ENCODE results near the gene MT3.

Gene MT3

GRCh38 chr16:56606071-56606475 lies 16.7 kb downstream of the MT3 start:
- DNase-seq (ENCODE audit: low read depth), result no peak
- H3K9ac ChIP-seq (ENCODE audit: low read length), result peak overlapping the region; percentile 71
- no peak overlapping the region for H3K4me3 ChIP-seq (ENCODE audit: low read length)
- H3K9me3 ChIP-seq (ENCODE audit: control insufficient read depth, low read length), result no peaks in the 10 kb centered on the region
- H3K27me3 ChIP-seq (replicated peaks; ENCODE audit: control insufficient read depth, insufficient read depth, low read length), result no peaks in the 10 kb centered on the region
- H3K4me1 ChIP-seq (ENCODE audit: control insufficient read depth, insufficient read depth, low read length), result peaks cover 47% of the 10 kb centered on the region
- no peaks in the 10 kb centered on the region for H3K36me3 ChIP-seq (ENCODE audit: control insufficient read depth, insufficient read depth, low read length, severe bottlenecking)

- Histone ChIP-seq H3K4me1 (ENCODE audit: control insufficient read depth, insufficient read depth, low read length) (peaks cover 52% of the 10 kb centered on the region), H3K9me3 (ENCODE audit: control insufficient read depth, low read length) (no peaks in the 10 kb centered on the region), H3K9ac (ENCODE audit: low read length) (peak overlapping the region; percentile 72), H3K27me3 (replicated peaks; ENCODE audit: control insufficient read depth, insufficient read depth, low read length) (no peaks in the 10 kb centered on the region), H3K4me3 (ENCODE audit: low read length) (peak overlapping the region; percentile 51), H3K36me3 (ENCODE audit: control insufficient read depth, insufficient read depth, low read length, severe bottlenecking) (no peaks in the 10 kb centered on the region)
- DNase-seq (ENCODE audit: low read depth), result peak; percentile 92
These were observed 17.3 kb downstream of the MT3 start for GRCh38 chr16:56606476-56607108.

GRCh38 chr16:56607109-56607618 lies 17.8 kb downstream of the MT3 start:
- H3K4me1 ChIP-seq (ENCODE audit: control insufficient read depth, insufficient read depth, low read length), result peaks cover 55% of the 10 kb centered on the region
- H3K9me3 ChIP-seq (ENCODE audit: control insufficient read depth, low read length), result no peaks in the 10 kb centered on the region
- H3K36me3 ChIP-seq (ENCODE audit: control insufficient read depth, insufficient read depth, low read length, severe bottlenecking), result no peaks in the 10 kb centered on the region
- peak overlapping the region; percentile 92 for H3K4me3 ChIP-seq (ENCODE audit: low read length)
- H3K9ac ChIP-seq (ENCODE audit: low read length), result peak overlapping the region; percentile 88
- peak; percentile 94 for DNase-seq (ENCODE audit: low read depth)
- no peaks in the 10 kb centered on the region for H3K27me3 ChIP-seq (replicated peaks; ENCODE audit: control insufficient read depth, insufficient read depth, low read length)

GRCh38 chr16:56607675-56608042 lies 18.3 kb downstream of the MT3 start:
- Histone ChIP-seq H3K27me3 (replicated peaks; ENCODE audit: control insufficient read depth, insufficient read depth, low read length) (no peaks in the 10 kb centered on the region), H3K4me1 (ENCODE audit: control insufficient read depth, insufficient read depth, low read length) (peaks cover 57% of the 10 kb centered on the region), H3K9ac (ENCODE audit: low read length) (peak overlapping the region; percentile 88), H3K9me3 (ENCODE audit: control insufficient read depth, low read length) (no peaks in the 10 kb centered on the region), H3K36me3 (ENCODE audit: control insufficient read depth, insufficient read depth, low read length, severe bottlenecking) (no peaks in the 10 kb centered on the region), H3K4me3 (ENCODE audit: low read length) (peak overlapping the region; percentile 92)
- no peak for DNase-seq (ENCODE audit: low read depth)

GRCh38 chr16:56608043-56608875 lies 18.9 kb downstream of the MT3 start, which contains the start of gene MT2A:
MT2A (plus strand) TSS chr16:56608584; CDS start chr16:56608656, 72 bp downstream.
- Histone ChIP-seq H3K9me3 (ENCODE audit: control insufficient read depth, low read length) (no peaks in the 10 kb centered on the region), H3K36me3 (ENCODE audit: control insufficient read depth, insufficient read depth, low read length, severe bottlenecking) (no peaks in the 10 kb centered on the region), H3K4me1 (ENCODE audit: control insufficient read depth, insufficient read depth, low read length) (peaks cover 58% of the 10 kb centered on the region), H3K9ac (ENCODE audit: low read length) (peak within 1 kb of the TSS; percentile 90), H3K4me3 (ENCODE audit: low read length) (peak within 1 kb of the TSS; percentile 92), H3K27me3 (replicated peaks; ENCODE audit: control insufficient read depth, insufficient read depth, low read length) (no peaks in the 10 kb centered on the region)
- DNase-seq (ENCODE audit: low read depth), result peak; percentile 99

- no peaks in the 10 kb centered on the region for H3K36me3 ChIP-seq (ENCODE audit: control insufficient read depth, insufficient read depth, low read length, severe bottlenecking)
- peak overlapping the region; percentile 90 for H3K9ac ChIP-seq (ENCODE audit: low read length)
- H3K9me3 ChIP-seq (ENCODE audit: control insufficient read depth, low read length), result no peaks in the 10 kb centered on the region
- DNase-seq (ENCODE audit: low read depth), result peak; percentile 44
- H3K4me3 ChIP-seq (ENCODE audit: low read length), result peak overlapping the region; percentile 92
- H3K27me3 ChIP-seq (replicated peaks; ENCODE audit: control insufficient read depth, insufficient read depth, low read length), result no peaks in the 10 kb centered on the region
- peaks cover 58% of the 10 kb centered on the region for H3K4me1 ChIP-seq (ENCODE audit: control insufficient read depth, insufficient read depth, low read length)
These were observed 19.6 kb downstream of the MT3 start for GRCh38 chr16:56608876-56609462.

GRCh38 chr16:56609463-56609921 lies 20.2 kb downstream of the MT3 start:
- Histone ChIP-seq H3K4me1 (ENCODE audit: control insufficient read depth, insufficient read depth, low read length) (peaks cover 60% of the 10 kb centered on the region), H3K9me3 (ENCODE audit: control insufficient read depth, low read length) (no peaks in the 10 kb centered on the region), H3K36me3 (ENCODE audit: control insufficient read depth, insufficient read depth, low read length, severe bottlenecking) (no peaks in the 10 kb centered on the region), H3K9ac (ENCODE audit: low read length) (peak overlapping the region; percentile 90), H3K4me3 (ENCODE audit: low read length) (peak overlapping the region; percentile 92), H3K27me3 (replicated peaks; ENCODE audit: control insufficient read depth, insufficient read depth, low read length) (no peaks in the 10 kb centered on the region)
- DNase-seq (ENCODE audit: low read depth), result peak; percentile 88

- H3K27me3 ChIP-seq (replicated peaks; ENCODE audit: control insufficient read depth, insufficient read depth, low read length), result no peaks in the 10 kb centered on the region
- DNase-seq (ENCODE audit: low read depth), result peak; percentile 86
- H3K4me1 ChIP-seq (ENCODE audit: control insufficient read depth, insufficient read depth, low read length), result peaks cover 64% of the 10 kb centered on the region
- no peaks in the 10 kb centered on the region for H3K36me3 ChIP-seq (ENCODE audit: control insufficient read depth, insufficient read depth, low read length, severe bottlenecking)
- H3K9ac ChIP-seq (ENCODE audit: low read length), result peak overlapping the region; percentile 90
- H3K9me3 ChIP-seq (ENCODE audit: control insufficient read depth, low read length), result no peaks in the 10 kb centered on the region
- H3K4me3 ChIP-seq (ENCODE audit: low read length), result peak overlapping the region; percentile 92
These were observed 20.8 kb downstream of the MT3 start for GRCh38 chr16:56610017-56610608.

GRCh38 chr16:56610609-56611111 lies 21.3 kb downstream of the MT3 start:
- H3K4me1 ChIP-seq (ENCODE audit: control insufficient read depth, insufficient read depth, low read length), result peaks cover 62% of the 10 kb centered on the region
- no peaks in the 10 kb centered on the region for H3K27me3 ChIP-seq (replicated peaks; ENCODE audit: control insufficient read depth, insufficient read depth, low read length)
- peak overlapping the region; percentile 92 for H3K4me3 ChIP-seq (ENCODE audit: low read length)
- peak overlapping the region; percentile 90 for H3K9ac ChIP-seq (ENCODE audit: low read length)
- no peaks in the 10 kb centered on the region for H3K9me3 ChIP-seq (ENCODE audit: control insufficient read depth, low read length)
- DNase-seq (ENCODE audit: low read depth), result peak; percentile 62
- H3K36me3 ChIP-seq (ENCODE audit: control insufficient read depth, insufficient read depth, low read length, severe bottlenecking), result no peaks in the 10 kb centered on the region

GRCh38 chr16:56611281-56611833 lies 22.0 kb downstream of the MT3 start:
- DNase-seq (ENCODE audit: low read depth), result peak; percentile 55
- no peaks in the 10 kb centered on the region for H3K27me3 ChIP-seq (replicated peaks; ENCODE audit: control insufficient read depth, insufficient read depth, low read length)

More at GRCh38 chr16:56611281-56611833, 22.0 kb downstream of the MT3 start:
- peak overlapping the region; percentile 90 for H3K9ac ChIP-seq (ENCODE audit: low read length)
- H3K9me3 ChIP-seq (ENCODE audit: control insufficient read depth, low read length), result no peaks in the 10 kb centered on the region
- H3K36me3 ChIP-seq (ENCODE audit: control insufficient read depth, insufficient read depth, low read length, severe bottlenecking), result no peaks in the 10 kb centered on the region
- H3K4me3 ChIP-seq (ENCODE audit: low read length), result peak overlapping the region; percentile 92
- peaks cover 55% of the 10 kb centered on the region for H3K4me1 ChIP-seq (ENCODE audit: control insufficient read depth, insufficient read depth, low read length)

Measured in adipocyte (in vitro differentiated cells).